Measurements from ENCODE around the gene OR8S1. TPM values are rescaled to one million over a fixed set of nuclear protein-coding genes. Genes with fewer than 3 reads are reported as not detected.
A peak's percentile ranks its signal among the peaks of the same experiment; 100 is the strongest.
"Not testable (repeated sequence)": the region's sequence is repeated elsewhere in the genome, so short reads cannot be mapped to it uniquely, and the experiment has no call there.

Gene OR8S1
- total RNA-seq, 3 donors from 2014 or later: not detected

DNA sequence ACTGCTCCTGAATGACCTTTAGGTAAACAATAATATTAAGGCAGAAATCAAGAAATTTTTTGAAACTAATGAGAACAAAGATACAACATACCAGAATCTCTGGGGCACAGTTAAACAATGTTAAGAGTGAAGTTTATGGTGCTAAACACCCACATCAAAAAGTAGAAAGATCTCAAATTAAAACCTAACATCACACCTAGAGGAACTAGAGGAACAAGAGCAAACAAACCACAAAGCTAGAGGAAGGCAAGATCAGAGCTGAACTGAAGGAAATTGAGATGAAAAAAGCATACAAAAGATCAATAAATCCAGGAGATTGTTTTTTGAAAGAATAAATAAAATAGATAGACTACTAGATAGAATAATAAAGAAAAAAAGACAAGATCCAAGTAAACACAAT, 7.2 kb downstream of the OR8S1 start:
- H3K4me3 Mint-ChIP-seq: peak overlapping the region; percentile 9
- no peaks in the 10 kb centered on the region for H3K9me3 Mint-ChIP-seq
- DNase-seq (no peak), ATAC-seq (no peak)
- peaks cover 2% of the 10 kb centered on the region for H3K36me3 Mint-ChIP-seq (ENCODE audit: insufficient read depth)
- peaks cover 25% of the 10 kb centered on the region for H3K4me1 Mint-ChIP-seq (ENCODE audit: low read depth)
- peaks cover 4% of the 10 kb centered on the region for H3K27me3 Mint-ChIP-seq (ENCODE audit: low read depth)

GRCh38 chr12:48536602-48537001, 11.2 kb downstream of the OR8S1 start:
- Mint-ChIP-seq H3K36me3 (ENCODE audit: insufficient read depth) (peaks cover 2% of the 10 kb centered on the region), H3K4me1 (ENCODE audit: low read depth) (peaks cover 27% of the 10 kb centered on the region), H3K4me3 (no peak overlapping the region), H3K9me3 (no peaks in the 10 kb centered on the region), H3K27me3 (ENCODE audit: low read depth) (no peaks in the 10 kb centered on the region)
- DNase-seq (no peak), ATAC-seq (no peak)

- Mint-ChIP-seq H3K36me3 (ENCODE audit: insufficient read depth) (no peaks in the 10 kb centered on the region), H3K4me1 (ENCODE audit: low read depth) (peaks cover 6% of the 10 kb centered on the region), H3K27me3 (ENCODE audit: low read depth) (peaks cover 6% of the 10 kb centered on the region), H3K9me3 (no peaks in the 10 kb centered on the region), H3K4me3 (no peak overlapping the region)
- peak; percentile 27 for DNase-seq
- peak in 1 of 2 donors; percentile 55 for ATAC-seq
Measured at GRCh38 chr12:48542300-48542928, 17.0 kb downstream of the OR8S1 start.

DNA sequence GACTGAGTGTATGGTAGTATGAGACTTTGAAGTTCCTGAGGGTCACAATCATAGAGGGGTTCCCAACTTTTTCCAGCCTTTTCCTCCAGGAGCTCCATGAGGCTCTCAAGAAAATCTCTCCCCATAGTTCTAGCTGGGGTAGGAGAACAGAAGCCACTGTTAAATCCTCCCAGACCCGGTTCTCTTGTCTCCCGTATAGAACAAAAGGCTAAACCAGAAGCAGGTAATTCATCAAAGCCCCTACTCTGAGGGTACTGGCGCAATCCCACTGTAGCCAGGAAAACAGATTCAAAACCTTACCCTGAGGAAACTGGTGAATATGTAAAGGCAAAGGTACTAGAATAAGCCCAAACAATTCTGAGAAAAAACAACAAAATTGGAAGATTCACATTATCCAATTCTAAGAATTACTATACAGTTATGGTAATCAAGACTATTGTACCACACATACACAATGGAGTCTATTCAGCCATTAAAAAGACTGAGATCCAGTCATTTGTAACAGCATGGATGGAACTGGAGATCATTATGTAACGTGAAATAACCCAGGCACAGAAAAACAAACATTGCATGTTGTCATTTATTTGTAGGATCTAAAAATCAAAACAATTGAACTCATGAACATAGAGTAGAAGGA, 20.5 kb downstream of the OR8S1 start:
- Mint-ChIP-seq H3K4me1 (ENCODE audit: low read depth) (no peaks in the 10 kb centered on the region), H3K36me3 (ENCODE audit: insufficient read depth) (no peaks in the 10 kb centered on the region), H3K27me3 (ENCODE audit: low read depth) (peaks cover 6% of the 10 kb centered on the region), H3K9me3 (no peaks in the 10 kb centered on the region), H3K4me3 (no peak overlapping the region)
- no peak for ATAC-seq
- DNase-seq: no peak

- not testable (repeated sequence) for ATAC-seq; DNase-seq; H3K36me3 Mint-ChIP-seq (ENCODE audit: insufficient read depth); H3K9me3 Mint-ChIP-seq; H3K27me3 Mint-ChIP-seq (ENCODE audit: low read depth); H3K4me1 Mint-ChIP-seq (ENCODE audit: low read depth); H3K4me3 Mint-ChIP-seq
Measured at GRCh38 chr12:48547012-48547411, 21.6 kb downstream of the OR8S1 start.

- H3K4me3 Mint-ChIP-seq; H3K9me3 Mint-ChIP-seq; ATAC-seq; H3K36me3 Mint-ChIP-seq (ENCODE audit: insufficient read depth); H3K27me3 Mint-ChIP-seq (ENCODE audit: low read depth); DNase-seq: not testable (repeated sequence)
- H3K4me1 Mint-ChIP-seq (ENCODE audit: low read depth): peaks cover 10% of the 10 kb centered on the region
Measured at GRCh38 chr12:48551636-48552035, 26.2 kb downstream of the OR8S1 start.

GRCh38 chr12:48553666-48554343, 28.4 kb downstream of the OR8S1 start:
- not testable (repeated sequence) for DNase-seq; H3K36me3 Mint-ChIP-seq (ENCODE audit: insufficient read depth); ATAC-seq; H3K4me3 Mint-ChIP-seq; H3K27me3 Mint-ChIP-seq (ENCODE audit: low read depth); H3K9me3 Mint-ChIP-seq
- peaks cover 10% of the 10 kb centered on the region for H3K4me1 Mint-ChIP-seq (ENCODE audit: low read depth)

- peaks cover 9% of the 10 kb centered on the region for H3K27me3 Mint-ChIP-seq (ENCODE audit: low read depth)
- H3K4me3 Mint-ChIP-seq: no peak overlapping the region
- peaks cover 10% of the 10 kb centered on the region for H3K4me1 Mint-ChIP-seq (ENCODE audit: low read depth)
- DNase-seq: no peak
- H3K36me3 Mint-ChIP-seq (ENCODE audit: insufficient read depth): no peaks in the 10 kb centered on the region
- no peak for ATAC-seq
- no peaks in the 10 kb centered on the region for H3K9me3 Mint-ChIP-seq
Measured at GRCh38 chr12:48556631-48557030, 31.2 kb downstream of the OR8S1 start.

- Mint-ChIP-seq H3K36me3 (ENCODE audit: insufficient read depth) (no peaks in the 10 kb centered on the region), H3K4me1 (ENCODE audit: low read depth) (peaks cover 5% of the 10 kb centered on the region), H3K27me3 (ENCODE audit: low read depth) (peaks cover 13% of the 10 kb centered on the region), H3K4me3 (no peak overlapping the region), H3K9me3 (no peaks in the 10 kb centered on the region)
- no peak for ATAC-seq
- DNase-seq: no peak
Measured at GRCh38 chr12:48557919-48558318, 32.5 kb downstream of the OR8S1 start.

DNA sequence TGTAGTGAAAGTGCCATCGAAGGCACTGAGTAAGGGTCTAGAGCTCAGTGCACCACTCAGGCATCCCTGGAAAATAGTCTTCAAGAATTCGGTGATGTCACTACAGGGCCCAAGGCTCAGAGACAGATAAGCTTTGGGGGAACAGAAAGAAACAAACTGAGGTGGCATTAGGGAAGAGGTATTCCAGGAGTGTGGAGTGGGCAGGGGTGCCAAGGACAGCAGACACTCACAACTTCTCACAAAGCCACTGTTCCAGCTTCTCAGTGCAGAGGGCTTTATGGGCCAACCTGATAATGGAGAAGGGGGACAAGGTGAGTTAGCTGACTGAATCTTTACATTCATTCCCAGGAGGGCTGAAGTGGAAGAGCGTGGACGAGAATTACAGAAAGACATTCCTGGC, 42.3 kb downstream of the OR8S1 start:
- Mint-ChIP-seq H3K4me3 (no peak overlapping the region), H3K4me1 (ENCODE audit: low read depth) (no peaks in the 10 kb centered on the region), H3K36me3 (ENCODE audit: insufficient read depth) (no peaks in the 10 kb centered on the region), H3K9me3 (no peaks in the 10 kb centered on the region), H3K27me3 (ENCODE audit: low read depth) (peaks cover 10% of the 10 kb centered on the region)
- ATAC-seq (no peak), DNase-seq (no peak)

DNA sequence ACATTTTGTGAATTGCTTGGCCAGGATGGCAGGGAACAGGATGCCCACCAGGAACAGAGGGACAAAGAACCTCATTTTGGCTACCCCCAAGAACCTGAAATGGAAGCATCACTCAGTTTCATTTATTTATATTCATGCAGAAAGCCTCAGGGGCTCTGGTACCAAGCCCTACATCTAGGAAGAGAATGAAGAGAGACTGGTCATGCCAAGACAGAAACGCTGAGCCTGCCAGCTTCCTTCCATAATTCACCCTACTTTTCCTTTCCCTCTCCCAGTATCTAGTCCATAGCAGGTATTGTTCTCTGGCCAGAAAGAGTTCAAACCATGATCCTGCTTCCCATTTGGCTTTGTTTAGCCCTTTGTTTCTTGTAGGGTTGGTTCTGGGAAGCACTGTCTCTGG, 44.5 kb downstream of the OR8S1 start, which contains the start of gene LALBA:
TSS of gene LALBA (minus strand) at position 101 of the 400 bp plus-strand sequence. CDS start at position 75, 26 bp downstream.
- DNase-seq (no peak), ATAC-seq (no peak)
- H3K36me3 Mint-ChIP-seq (ENCODE audit: insufficient read depth): no peaks in the 10 kb centered on the region
- H3K4me1 Mint-ChIP-seq (ENCODE audit: low read depth): no peaks in the 10 kb centered on the region
- no peak within 1 kb of the TSS for H3K4me3 Mint-ChIP-seq
- H3K27me3 Mint-ChIP-seq (ENCODE audit: low read depth): peaks cover 6% of the 10 kb centered on the region
- no peaks in the 10 kb centered on the region for H3K9me3 Mint-ChIP-seq

DNA sequence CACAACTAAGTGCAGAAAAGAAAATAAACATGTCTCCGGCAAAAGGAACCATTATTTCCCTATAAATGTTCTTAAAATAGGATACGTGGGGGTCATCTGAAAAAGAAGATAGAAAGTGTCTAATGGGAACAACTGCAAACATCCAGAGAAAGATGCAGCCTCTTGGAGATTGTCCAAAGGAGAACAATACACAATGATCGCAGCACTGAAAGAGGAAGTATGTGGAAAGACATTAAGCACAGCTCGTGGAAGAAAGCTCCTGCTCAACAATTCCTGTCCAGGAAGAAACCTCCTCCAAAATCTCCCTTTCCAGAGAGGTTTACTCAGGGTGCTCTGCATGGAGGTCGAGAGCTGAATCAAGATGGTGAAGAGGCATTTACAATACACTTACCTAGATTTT, 46.9 kb downstream of the OR8S1 start:
- no peak for ATAC-seq
- H3K4me1 Mint-ChIP-seq (ENCODE audit: low read depth): no peaks in the 10 kb centered on the region
- DNase-seq: no peak
- no peak overlapping the region for H3K4me3 Mint-ChIP-seq
- H3K27me3 Mint-ChIP-seq (ENCODE audit: low read depth): peaks cover 6% of the 10 kb centered on the region
- H3K36me3 Mint-ChIP-seq (ENCODE audit: insufficient read depth): no peaks in the 10 kb centered on the region
- no peaks in the 10 kb centered on the region for H3K9me3 Mint-ChIP-seq

Measured in activated T-cell treated with anti-CD3 and anti-CD28 coated beads, Interleukin-2, amount 50 U/mL, for 4 hours (primary cell).